ENCODE results near the gene TEX28. TPM values are rescaled to one million over a fixed set of nuclear protein-coding genes. Genes with fewer than 3 reads are reported as not detected.
"Not testable (repeated sequence)": the region's sequence is repeated elsewhere in the genome, so short reads cannot be mapped to it uniquely, and the experiment has no call there.

TEX28 gene
- total RNA-seq, 6 experiments from 2014 or later: not detected

DNA sequence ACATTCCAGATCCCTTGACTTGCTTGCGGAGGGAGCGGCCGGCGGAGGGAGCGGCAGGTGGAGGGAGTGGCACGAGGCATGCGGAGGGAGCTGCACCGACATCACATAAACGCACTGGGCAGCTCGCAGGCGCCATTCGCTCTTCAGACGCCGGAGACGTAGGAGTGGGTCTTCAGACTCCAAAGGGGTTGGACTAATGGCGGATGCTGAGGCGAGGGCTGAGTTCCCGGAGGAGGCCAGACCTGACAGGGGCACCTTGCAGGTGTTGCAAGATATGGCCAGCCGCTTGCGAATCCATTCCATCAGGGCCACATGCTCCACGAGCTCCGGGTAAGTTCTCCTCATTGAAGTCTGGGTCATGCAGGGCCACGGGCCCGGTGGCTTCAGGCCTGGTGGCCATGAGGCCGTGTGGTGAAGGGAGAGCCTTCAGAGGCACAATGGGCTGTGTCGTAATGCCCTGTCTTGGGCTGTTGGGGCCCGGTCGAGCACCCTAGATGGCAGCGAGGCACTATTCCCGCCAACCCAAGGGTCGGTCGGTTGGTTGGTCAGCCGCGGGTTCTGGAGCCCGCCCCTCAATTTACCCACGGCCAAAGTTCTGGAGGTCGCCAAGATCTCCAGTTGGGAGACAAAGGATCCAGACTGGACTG lies 863 bp upstream of the TEX28 start, which contains the start of gene TKTL1:
TSS of gene TKTL1 (plus strand) at position 132 of the 647 bp plus-strand sequence. CDS start at position 197, 65 bp downstream.
- intact Hi-C loops (cut with DNase I): no loop called here
- Histone ChIP-seq H3K27me3 (no peaks in the 10 kb centered on the region), H3K4me3 (no peak within 1 kb of the TSS), H3K9me3 (no peaks in the 10 kb centered on the region), H3K36me3 (no peaks in the 10 kb centered on the region), H3K4me1 (no peaks in the 10 kb centered on the region), H3K27ac (no peak within 1 kb of the TSS)
- DNase-seq (peak in 1 of 3 donors; percentile 51), ATAC-seq (no peak)
- WGBS (ENCODE audit: insufficient coverage, low coverage, low lambda C conversion rate, missing lambda C conversion rate): no CpG with 5 or more reads among the region's 37 CpGs
- no peak for TF ChIP-seq CTCF (IDR thresholded peaks at IDR 0.05)
- TF ChIP-seq POLR2A (IDR thresholded peaks at IDR 0.05): no peak

- H3K4me1 ChIP-seq; H3K27me3 ChIP-seq; ATAC-seq; intact Hi-C loops (cut with DNase I); H3K4me3 ChIP-seq; H3K36me3 ChIP-seq; H3K27ac ChIP-seq; H3K9me3 ChIP-seq; DNase-seq: not testable (repeated sequence)
- no CpG with 5 or more reads among the region's 10 CpGs for WGBS (ENCODE audit: insufficient coverage, low coverage, low lambda C conversion rate, missing lambda C conversion rate)
Measured at GRCh38 chrX:154286406-154286805, 8.5 kb downstream of the TEX28 start.

DNA sequence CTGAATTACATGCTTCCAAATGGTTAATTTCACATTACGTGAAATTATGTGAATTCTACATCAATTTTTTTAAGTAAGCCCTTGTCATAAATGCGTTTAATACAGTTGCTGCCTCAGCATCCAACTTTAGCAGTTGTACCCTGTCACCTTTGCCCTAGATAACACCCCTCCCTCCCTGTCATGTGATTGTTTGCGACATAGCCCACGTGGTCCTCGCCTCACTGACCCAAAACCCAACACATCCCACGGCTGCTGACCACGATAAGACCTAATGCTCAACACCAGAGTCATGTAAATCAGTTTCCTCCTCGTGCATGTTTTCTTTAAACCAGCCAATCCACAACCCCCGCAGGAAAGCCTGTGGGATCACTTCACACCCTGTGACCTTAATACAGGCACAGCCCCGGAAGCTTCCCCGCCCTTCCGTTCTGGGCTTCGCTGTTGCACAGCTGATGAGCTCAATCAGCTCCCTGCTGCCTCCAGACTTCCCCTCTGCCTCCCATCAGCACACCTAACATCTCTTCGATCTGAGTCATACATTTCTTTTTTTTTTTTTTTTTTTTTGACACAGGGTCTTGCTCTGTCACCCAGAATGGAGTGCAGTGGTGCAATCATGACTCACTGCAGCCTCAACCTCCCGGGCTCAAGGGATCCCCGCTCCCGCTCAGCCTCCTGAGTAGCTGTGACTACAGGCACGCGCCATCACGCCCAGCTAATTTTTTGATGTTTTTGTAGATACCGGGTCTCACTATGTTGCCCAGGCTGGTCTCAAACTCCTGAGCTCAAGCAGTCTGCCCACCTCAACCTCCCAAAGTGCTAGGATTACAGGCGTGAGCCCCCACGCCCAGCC lies 10.2 kb downstream of the TEX28 start:
- WGBS (ENCODE audit: insufficient coverage, low coverage, low lambda C conversion rate, missing lambda C conversion rate): no CpG with 5 or more reads among the region's 23 CpGs
- H3K27ac ChIP-seq; H3K9me3 ChIP-seq; intact Hi-C loops (cut with DNase I); DNase-seq; H3K4me3 ChIP-seq; H3K27me3 ChIP-seq; H3K36me3 ChIP-seq; H3K4me1 ChIP-seq: not testable (repeated sequence)
- ATAC-seq: peak; percentile 43 to 88 (median 84)

DNA sequence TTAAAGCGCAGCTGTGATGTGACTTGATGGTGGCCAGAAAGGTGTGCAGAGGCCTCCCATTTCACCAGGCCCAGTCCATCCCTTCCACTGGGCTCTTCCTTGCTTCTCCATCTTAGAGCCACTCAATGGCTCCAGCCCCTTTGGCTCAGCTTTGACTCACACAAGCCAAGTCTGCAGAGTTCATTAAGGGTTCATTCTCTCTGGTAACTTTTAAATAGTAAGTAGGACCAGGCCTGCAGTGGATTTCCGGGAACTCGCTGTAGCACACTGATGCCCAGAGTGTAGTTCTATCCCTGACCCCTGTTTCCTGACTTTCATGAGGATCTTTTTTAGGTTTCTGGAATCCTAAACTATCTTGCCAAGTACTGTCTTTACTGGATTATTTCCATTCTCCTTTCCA lies 25.7 kb downstream of the TEX28 start:
- DNase-seq; intact Hi-C loops (cut with DNase I); H3K9me3 ChIP-seq; H3K27ac ChIP-seq; H3K4me1 ChIP-seq; H3K36me3 ChIP-seq; H3K27me3 ChIP-seq; H3K4me3 ChIP-seq: not testable (repeated sequence)
- WGBS (ENCODE audit: insufficient coverage, low coverage, low lambda C conversion rate, missing lambda C conversion rate): no CpG with 5 or more reads among the region's 3 CpGs
- peak in 1 of 4 donors; percentile 58 for ATAC-seq

DNA sequence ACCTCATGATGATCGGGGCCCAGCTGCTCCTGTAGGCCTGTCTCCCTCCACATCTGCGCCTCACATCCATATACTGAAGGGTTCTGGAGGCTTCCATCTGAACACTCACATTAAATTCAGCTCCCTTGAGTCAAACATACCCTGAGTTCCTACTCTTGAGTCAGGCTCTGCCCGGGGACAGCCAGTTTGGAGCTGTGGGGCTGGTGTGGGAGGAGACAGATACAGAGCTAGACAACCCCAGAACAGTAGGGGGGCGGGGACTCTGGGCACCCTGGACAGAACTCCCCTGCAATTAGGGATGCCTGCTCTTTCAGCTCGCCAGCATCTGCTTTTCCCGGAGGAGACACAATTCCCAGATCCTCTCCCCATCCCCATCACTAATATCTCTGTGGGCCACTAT lies 31.9 kb downstream of the TEX28 start:
- H3K4me3 ChIP-seq; intact Hi-C loops (cut with DNase I); H3K36me3 ChIP-seq; H3K27ac ChIP-seq; DNase-seq; H3K9me3 ChIP-seq; ATAC-seq; H3K4me1 ChIP-seq; H3K27me3 ChIP-seq: not testable (repeated sequence)
- WGBS (ENCODE audit: insufficient coverage, low coverage, low lambda C conversion rate, missing lambda C conversion rate): no CpG with 5 or more reads among the region's 6 CpGs

DNA sequence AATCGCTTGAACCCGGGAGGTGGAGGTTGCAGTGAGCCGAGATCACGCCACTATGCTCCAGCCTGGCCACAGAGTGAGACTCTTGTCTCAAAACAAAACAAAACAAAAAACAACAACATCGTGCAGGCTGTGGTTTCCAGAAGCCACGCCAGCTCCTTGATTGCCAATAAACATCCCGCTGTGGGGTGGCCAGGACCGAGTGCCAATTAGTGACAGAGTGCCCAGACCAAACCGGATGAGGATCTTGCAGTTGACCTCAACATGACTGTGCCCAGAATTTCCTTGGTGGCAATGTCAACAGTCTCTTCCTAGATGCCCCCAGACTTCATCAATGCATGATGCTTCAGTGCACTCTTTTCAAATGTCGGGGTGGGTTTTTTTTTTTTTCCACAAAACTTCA lies 36.2 kb downstream of the TEX28 start:
- H3K4me1 ChIP-seq; DNase-seq; H3K36me3 ChIP-seq; H3K4me3 ChIP-seq; H3K27me3 ChIP-seq; H3K9me3 ChIP-seq; ATAC-seq; H3K27ac ChIP-seq; intact Hi-C loops (cut with DNase I): not testable (repeated sequence)
- no CpG with 5 or more reads among the region's 10 CpGs for WGBS (ENCODE audit: insufficient coverage, low coverage, low lambda C conversion rate, missing lambda C conversion rate)

- H3K4me1 ChIP-seq; H3K27me3 ChIP-seq; H3K27ac ChIP-seq; H3K9me3 ChIP-seq; H3K36me3 ChIP-seq; H3K4me3 ChIP-seq; intact Hi-C loops (cut with DNase I); ATAC-seq; DNase-seq: not testable (repeated sequence)
- no CpG with 5 or more reads among the region's 17 CpGs for WGBS (ENCODE audit: insufficient coverage, low coverage, low lambda C conversion rate, missing lambda C conversion rate)
Measured at GRCh38 chrX:154257282-154257681, 37.6 kb downstream of the TEX28 start, which contains the start of gene OPN1MW3. OPN1MW3 (plus strand) TSS chrX:154257582; CDS start chrX:154257620, 38 bp downstream.

- H3K27ac ChIP-seq; H3K27me3 ChIP-seq; H3K4me3 ChIP-seq; H3K4me1 ChIP-seq; intact Hi-C loops (cut with DNase I); DNase-seq; H3K36me3 ChIP-seq; H3K9me3 ChIP-seq: not testable (repeated sequence)
- no CpG with 5 or more reads among the region's 10 CpGs for WGBS (ENCODE audit: insufficient coverage, low coverage, low lambda C conversion rate, missing lambda C conversion rate)
- ATAC-seq: peak in 2 of 4 donors; percentile 11 to 12
Measured at GRCh38 chrX:154248076-154248475, 46.8 kb downstream of the TEX28 start.

- peak; percentile 58 to 90 (median 88) for ATAC-seq
- H3K27me3 ChIP-seq; H3K4me3 ChIP-seq; H3K4me1 ChIP-seq; H3K27ac ChIP-seq; H3K36me3 ChIP-seq; intact Hi-C loops (cut with DNase I); DNase-seq; H3K9me3 ChIP-seq: not testable (repeated sequence)
- 67% methylated on average over 1 of the region's 17 CpGs for WGBS (ENCODE audit: insufficient coverage, low coverage, low lambda C conversion rate, missing lambda C conversion rate)
Measured at GRCh38 chrX:154247377-154248045, 47.4 kb downstream of the TEX28 start.

DNA sequence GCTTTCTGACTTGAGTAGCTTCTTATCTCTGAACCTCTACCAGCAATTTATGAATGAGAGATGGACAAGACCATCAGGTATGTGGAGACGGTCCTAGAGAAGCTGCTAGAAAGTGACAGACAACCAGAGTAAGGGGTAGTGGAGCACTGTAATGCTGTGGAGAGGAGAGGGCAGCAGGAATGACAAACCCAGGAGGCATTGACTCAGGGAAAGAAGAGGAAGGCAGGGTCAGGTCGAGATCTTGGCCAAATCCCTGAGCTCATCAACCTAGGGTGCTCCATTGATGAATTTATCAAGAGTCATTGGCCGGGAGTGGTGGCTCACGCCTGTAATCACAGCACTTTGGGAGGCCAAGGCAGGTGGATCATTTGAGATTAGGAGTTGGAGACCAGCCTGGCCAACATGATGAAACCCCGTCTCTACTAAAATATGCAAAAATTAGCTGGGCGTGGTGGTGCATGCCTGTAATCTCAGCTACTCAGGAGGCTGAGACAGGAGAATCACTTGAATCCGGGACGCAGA lies 54.9 kb downstream of the TEX28 start:
- H3K4me3 ChIP-seq; H3K27ac ChIP-seq; H3K4me1 ChIP-seq; H3K9me3 ChIP-seq; ATAC-seq; H3K27me3 ChIP-seq; intact Hi-C loops (cut with DNase I); H3K36me3 ChIP-seq: not testable (repeated sequence)
- peak in 1 of 3 donors; percentile 3 for DNase-seq
- 48% methylated on average over 6 of the region's 8 CpGs for WGBS (ENCODE audit: insufficient coverage, low coverage, low lambda C conversion rate, missing lambda C conversion rate)

Data from right lobe of liver (tissue), 6 donors.